Islet of Langerhans (tissue), 1 donor: ENCODE measurements around the gene PIGU.
"Not testable (repeated sequence)": the region's sequence is repeated elsewhere in the genome, so short reads cannot be mapped to it uniquely, and the experiment has no call there.

Experiments
- FAIRE-seq: peaks from one replicate; lab custom pipeline; 2011; peaks lifted over from hg19 to GRCh38; lab: Jason Lieb, UNC

Gene PIGU

DNA sequence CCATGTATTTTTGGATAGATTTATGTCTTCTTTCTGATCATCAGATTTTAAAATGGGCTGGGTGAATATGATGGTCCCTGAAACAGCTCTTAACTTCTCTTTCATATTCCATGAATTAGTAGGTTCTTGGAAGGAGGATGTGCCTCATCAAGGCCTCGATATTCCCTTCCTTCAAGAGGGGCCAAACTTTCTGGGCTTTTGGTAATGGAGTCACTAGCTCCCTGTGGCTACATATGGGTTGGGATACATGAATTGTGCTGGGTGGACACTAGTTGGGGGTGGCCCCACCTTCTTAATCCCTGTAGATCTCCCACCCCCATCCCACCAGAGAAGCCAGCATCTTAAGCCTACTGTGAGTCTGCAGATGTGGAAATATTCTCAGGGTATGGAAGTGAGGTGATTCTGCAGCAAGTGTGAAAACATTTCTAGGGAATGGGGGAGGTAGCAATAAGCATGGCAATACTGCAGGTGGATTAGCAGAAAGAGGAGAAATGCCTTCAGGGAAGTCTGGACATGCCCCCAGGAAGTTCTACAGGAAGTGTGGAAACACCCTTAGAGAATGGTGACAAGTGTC, 29.5 kb upstream of the PIGU start:
- FAIRE-seq: no peak

DNA sequence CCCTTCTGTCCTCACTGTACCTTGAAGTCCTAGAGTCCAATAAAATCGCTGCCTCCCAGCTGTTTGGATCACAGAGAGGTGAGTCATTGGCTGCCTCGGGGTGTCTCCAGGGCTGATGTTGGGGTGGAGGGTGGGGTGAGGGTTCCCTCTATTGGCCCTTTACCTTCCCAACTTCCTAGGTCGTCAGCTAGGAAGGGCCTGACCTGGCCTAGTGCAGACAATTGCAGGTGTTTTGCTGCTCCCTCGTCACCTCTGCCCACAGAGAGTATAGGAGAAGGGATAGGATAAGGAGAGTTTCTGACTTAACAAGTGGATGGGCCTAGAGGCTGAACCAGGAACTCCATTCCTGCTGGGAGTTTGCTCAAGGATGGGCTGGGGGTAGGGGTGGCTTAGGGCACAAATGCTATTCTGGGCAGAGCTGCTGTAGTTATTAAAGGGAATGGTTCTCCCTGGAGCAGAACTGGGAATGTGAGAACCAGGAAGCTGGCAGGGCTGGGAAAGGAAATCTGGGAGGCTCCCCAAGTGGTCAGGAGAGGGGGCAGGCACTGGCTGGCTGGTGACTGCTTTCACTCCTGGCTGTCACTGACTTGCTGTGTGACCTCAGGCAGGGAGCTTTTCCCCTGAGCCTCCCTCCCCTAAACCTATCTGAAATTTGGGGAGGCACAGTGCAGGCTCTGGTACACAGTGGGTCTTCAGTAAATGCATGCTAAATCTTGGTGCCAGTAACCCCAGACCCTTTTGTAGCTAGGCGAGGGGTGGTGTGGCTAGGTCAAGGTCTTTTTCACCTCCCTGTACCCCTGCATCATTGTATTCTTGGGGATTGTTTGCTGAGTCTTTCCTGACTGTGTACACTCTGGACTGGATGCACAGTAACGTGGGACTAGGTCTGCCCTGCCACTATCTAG, 28.8 kb upstream of the PIGU start:
- no peak for FAIRE-seq

DNA sequence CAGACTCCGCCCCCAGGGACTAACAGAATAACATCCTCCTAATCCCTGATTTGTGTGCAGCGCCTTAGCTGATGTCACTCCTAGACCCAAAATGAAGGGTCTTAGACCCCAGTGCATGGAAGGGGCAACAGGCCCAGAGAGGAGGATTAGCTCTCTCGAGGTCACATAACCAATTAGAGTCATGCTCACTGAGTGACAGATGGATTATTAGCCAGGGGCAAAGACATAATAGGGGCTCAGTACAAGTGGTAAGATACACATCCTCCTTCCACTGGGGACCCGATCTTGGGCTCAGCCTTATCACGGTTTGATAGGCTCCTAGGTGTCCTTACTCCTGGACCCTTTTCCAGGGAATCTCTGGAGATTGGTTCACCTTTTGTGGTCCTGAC, 28.1 kb upstream of the PIGU start:
- FAIRE-seq: no peak

DNA sequence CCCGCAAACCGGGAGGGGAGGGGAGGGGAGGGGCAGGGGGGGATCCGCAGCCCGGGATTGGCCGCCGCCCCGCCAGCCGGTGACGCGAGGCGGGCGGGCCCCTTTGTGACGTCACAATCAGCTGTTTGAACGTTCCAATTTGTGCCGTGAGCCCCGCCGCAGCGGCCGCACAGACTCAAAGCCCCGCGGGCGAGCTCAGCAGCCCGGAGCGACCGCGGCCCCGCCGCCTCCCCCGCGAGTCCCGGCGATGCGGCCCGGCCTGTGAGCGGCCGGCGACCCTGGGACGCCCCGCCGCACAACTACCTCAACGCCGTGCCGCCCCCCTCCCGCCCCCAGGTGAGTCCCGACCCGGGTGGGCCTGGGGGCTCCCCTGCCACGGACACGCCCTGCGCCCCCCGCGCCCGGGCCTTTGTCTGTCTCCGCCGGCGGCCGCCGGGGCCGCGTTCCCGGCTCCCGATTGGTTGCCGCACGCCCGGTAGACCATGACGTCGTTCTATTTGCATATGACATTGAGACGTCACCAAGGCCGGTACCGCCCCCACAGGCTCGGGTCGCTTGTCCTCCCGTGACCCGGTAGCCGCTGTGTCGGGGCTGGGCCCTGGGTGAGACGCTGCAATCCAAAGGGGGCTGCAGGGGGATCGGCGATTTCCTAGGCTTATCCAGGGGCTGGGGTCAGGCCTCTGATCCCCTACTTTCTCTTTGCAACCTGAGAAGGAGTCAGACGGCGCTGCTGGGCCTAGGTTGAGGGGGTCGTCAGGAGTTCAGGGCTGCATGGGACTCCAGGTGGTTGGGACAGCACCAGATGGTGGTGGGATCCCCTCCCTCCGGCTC, 27.5 kb upstream of the PIGU start, which contains the start of gene TP53INP2:
TSS of gene TP53INP2 (plus strand) at position 168 of the 831 bp plus-strand sequence. CDS start 4,396 bp downstream, outside the sequence.
- no peak for FAIRE-seq

DNA sequence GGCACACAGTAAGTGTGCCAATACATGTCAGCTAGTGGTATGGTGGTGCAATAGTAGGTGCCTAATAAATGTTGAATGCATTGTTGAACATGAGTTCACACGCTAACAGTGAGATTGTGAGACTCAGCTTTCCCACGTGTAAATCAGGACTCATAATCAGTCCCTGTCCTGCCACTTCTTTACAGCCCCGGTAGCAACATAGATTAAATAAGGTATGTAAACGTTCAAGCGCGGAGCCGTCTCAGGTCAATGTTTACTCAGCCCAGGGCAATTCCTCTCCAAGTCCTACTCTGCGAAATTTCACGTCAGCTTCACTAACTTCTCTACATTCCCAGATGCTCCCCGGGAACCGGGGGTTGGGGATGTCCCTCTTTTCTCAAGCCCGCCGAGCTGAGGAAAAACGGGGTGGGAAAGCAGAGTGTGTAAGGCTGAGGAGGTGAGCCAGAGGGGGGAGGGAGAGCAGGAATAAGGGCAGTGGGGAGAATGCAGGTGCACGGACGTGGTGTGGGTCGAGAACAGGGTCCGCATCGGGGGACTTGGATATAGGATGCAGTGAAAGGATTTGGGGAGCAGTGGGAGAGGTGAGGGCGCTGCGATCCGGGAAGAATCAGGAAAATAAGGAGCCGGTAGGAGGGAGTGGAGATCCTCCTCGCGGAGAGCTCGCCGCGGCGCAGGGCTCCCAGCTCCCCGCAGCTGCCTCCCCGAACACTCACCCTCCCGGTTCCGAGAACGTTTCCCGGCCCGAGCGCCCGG, 26.7 kb upstream of the PIGU start:
- no peak for FAIRE-seq

DNA sequence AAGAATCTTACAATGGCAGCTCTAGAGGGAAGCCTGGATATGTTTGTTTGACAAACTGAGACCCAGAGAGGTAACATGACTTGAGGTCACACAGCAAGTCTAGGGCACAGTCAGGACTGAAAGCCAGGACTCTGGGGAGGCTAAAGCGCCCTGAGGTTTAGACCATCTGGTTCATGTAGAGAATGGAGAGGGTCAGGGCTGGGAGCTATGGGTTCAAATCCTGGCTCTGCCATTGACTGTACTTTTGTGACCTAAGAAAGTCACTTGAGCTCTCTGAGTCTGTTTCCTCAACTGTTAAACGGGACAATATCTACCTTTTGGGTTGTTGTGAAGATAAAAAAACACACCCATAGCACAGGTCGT, 26.1 kb upstream of the PIGU start:
- FAIRE-seq: no peak

DNA sequence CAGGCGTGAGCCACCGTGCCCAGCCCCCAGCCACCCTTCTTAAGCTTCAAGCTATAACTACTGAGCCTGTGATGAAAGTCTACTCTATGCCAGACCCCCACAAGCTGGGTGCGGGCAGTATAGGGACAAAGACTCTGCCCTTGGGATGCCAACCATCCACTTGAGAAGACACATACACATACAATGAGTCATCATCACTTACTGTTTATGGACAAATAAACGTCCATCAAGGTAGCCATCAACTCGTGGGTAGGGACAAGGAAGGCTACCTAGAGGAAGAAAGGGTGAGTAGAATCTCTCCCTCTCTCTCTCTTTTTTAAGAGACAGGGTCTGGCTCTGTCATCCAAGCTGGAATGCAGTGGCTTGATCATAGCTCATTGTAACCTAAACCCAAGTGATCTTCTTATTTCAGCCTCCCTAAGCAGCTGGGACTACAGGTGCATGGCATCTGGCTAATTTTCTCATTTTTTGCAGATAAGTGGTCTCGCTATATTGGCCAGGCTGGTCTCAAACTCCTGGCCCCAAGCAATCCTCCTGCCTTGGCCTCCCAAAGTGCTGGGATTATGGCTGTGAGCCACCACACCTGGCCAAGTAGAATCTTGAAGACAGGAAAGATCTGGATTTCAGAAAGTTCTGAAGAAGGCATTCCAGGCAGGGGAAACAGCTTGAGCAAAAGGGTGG, 24.7 kb upstream of the PIGU start:
- no peak for FAIRE-seq

DNA sequence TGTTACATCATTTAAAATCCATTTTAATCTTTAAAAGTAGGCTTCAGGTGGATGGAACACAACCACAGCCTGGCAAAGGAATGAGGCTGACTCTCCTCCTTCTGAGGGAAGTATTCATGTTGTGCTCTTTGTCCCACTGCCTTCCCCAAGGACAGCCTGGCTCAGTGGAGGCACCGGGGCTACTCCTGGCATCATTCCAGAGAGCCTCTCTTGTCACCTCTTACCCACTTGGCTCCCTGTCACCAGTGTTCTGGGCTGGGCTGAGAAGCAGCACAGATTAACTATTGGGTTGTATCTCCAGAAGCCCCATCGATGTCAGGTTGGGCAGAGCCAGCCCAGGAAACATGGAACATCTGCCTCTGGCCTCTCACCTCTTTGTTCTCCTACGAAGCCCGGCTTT, 16.5 kb upstream of the PIGU start:
- no peak for FAIRE-seq

DNA sequence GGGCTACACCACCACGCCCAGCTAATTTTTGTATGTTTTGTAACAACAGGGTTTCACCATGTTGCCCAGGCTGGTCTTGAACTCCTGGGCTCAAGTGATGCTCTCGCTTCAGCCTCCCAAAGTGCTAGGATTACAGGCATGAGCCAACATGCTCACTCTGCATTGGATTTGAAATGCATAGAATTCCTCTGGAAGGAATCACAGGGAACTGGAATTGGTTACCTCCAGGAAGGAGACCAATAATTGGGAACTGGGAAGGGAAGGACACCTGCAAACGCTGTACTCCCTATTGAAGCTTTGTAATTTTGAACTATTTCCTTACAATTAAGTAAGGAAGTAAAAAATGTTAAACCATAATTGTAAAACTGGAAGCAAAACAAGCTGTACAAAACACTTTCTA, 14.9 kb upstream of the PIGU start:
- no peak for FAIRE-seq

DNA sequence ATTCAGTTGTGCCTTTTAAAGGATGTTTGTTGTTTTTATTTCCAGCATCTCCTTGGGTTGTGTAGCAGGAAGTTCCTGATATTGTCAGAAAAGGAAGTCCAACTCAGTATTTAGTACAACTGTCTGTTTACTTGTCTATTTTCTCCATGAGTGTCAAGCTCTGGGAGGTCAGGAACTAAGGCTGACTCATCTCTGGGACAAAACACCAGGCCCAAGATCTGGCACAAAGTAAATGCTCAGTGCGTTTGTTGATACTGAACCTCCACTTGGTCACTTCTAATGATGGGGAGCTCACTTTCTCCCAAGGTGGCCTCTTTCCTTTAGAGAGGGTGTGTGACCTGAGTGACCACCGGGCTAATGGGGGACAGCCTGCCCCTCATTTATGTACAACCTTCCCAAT, 12.6 kb upstream of the PIGU start:
- FAIRE-seq: no peak

DNA sequence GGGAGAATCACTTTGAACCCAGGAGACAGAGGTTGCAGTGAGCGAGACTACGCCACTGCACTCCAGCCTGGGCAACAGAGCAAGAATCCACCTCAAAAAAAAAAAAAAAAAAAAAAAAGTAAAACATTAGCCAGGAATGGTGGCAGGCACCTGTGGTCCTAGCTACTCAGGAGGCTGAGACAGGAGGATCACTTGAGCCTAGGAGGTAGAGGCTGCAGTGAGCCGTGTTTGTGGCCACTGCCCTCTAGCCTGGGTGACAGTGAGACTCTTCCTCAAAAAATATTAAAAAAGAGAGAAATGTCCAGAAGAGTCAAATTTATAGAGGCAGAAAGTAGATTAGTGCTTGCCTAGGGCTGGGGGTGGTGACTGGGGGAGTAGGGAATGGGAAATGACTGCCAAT, 6.8 kb upstream of the PIGU start:
- FAIRE-seq: no peak

DNA sequence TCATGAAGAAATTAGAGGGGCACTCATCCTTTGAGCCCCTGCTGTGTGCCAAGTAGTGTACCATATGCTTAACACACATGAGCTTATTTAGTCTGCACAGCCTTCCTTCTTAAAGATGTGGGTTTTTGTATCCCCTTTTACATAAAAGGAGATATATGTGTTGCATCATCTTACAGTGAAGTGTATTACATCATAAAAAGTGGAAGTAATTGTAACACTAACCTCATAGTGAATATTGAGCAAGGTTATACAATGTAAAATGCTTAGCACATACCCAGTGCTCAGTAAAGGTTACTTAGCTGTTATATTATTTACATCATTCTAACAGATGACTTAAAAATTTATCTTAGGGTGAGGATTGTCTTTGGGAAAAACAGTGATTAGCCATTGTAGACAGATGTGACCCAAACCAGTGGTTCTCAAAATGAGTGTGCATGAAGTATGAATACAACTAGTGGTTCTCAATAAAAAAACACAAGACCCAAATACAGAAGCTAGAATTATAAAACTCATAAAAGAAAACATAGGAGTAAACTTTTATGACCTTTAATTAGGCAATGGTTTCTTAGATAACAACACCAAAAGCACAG, 3.8 kb upstream of the PIGU start:
- FAIRE-seq: no peak

DNA sequence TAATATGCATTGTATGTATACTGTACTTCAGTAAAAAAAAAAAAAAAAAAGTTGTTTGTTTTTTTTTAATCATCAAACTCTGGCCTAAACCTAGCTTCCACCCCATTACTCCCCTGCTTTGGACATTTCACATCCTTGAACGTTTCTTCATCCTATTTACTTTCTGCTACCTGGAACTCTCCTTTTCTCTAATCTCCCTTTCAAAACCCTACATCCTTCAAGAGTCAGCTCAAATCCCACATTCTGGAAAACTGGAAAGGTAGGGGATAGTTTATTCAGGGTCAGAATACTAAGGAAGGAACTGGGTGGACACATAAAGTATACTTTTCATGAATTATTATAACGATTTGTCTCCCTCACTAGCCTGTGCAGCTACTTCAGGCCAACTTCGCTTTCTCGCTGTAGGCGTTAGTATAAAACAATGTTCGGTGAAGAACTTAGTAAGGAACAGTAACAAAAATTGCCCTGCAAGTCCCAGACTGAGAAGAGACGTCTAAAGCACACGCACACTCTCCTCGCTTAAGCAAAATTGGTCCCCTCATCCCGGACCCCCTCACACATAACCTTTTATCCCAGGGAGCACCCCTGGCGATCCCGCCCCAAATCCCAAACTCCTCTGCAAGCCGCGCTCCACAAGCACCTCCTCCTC, 775 bp downstream of the PIGU start:
- no peak for FAIRE-seq

DNA sequence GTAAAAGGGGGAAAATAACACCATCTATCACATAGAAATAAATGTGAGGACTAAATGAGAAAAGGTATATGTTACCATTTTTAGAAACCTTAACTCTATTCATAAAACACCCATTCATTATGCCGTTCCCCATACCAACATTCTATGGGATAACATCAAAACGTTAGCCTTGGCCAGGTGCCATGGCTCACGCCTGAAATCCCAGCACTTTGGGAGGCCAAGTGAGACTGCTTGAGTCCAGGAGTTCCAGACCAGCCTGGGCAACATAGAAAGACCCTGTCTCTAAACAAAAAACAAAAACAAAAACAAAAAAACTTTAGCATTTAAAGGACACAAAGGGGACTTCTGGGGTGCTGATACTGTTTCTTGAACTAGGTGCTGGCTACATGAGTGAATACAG, 1.3 kb downstream of the PIGU start:
- no peak for FAIRE-seq

DNA sequence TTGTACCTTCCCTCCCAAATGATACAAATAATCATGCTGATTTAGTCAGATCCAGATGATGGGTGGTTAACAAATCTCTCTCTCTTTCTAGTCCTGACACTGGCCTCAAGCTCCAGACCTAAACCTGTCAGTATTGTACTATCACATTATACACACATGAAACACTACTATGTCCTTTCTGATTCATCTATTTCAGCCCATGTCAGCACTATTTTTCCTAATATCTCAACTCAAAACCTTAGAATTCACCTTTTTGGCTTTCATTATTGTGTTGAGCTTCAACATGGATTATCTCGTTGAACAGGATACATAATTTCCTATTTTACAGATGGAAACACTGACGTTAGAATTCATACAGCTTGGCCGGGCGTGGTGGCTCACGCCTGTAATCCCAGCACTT, 3.5 kb downstream of the PIGU start:
- no peak for FAIRE-seq

DNA sequence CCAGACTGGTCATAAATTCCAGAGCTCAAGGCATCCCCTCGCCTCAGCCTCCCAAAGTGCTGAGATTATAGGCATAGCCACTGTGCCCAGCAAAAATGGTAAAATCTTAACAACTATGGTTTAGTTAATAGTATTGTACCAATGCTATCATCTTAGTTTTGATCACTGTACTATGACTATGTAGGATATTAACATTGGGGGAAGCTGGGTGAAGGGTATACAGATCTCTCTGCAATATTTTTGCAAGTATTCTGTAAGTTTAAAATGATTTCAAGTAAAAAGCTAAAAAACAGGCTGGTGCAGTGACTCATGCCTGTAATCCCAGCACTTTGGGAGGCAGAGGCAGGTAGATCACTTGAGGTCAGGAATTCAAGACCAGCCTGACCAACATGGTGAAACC, 7.8 kb downstream of the PIGU start:
- no peak for FAIRE-seq

DNA sequence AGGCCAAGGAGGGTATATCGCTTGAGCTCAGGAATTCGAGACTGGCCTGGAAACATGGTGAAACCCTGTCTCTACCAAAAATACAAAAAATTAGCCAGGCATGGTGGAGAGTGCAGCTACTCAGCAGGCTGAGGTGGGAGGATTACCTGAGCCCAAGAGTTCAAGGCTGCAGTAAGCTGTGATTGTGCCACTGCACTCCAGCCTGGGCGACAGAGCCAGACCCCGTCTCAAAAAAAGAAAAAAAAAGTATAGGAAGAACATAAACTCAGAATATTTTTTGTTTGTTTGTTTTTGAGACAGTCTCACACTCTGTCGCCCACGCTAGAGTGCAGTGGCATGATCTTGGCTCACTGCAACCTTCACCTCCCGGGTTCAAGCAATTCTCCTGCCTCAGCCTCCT, 12.1 kb downstream of the PIGU start:
- FAIRE-seq: not testable (repeated sequence)

DNA sequence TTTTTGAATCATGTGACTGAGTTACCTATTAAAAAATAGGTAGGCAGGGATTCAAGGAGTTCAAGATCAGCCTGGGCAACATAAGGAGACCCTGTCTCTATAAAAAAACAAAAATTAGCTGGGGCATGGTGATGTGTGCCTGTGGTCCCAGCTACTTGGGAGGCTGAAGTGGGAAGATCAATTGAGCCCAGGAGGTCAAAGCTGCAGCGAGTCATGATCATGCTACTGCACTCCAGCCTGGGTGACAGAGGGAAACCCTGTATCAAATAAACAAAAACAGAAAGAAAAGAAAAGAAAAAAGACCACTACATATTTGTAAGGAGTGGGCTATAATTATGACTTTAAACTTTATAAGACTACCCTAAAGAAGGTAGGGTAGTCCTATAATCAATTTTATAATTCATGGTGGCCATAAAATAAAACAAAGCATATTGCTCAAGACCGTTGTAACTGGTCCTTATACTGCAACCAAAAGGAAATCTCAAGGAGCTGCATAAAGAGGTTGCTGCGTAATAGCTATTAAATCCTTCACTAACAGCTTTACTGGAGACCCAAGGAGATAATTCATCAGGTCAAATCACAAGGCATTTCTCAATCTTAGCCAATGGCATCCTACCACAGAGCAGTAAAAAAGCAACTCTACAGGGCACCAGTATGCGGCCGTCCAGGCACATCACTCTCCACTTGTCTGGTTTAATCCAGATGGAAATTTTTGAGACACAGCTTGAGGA, 13.5 kb downstream of the PIGU start:
- FAIRE-seq: no peak

DNA sequence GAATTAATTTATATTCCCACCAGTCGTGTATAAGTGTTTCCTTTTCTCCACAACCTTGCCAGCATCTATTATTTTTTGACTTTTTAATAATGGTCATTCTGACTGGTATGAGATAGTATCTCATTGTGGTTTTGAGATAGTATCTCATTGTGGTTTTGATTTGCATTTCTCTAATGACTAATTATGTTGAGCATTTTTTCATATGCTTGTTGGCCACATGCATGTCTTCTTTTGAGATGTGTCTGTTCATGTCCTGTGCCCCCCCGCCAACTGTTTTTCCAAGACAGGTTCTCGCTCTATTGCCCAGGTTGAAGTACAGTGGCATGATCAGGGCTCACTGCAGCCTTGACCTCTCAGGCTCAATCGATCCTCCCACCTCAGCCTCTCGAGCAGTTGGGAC, 15.1 kb downstream of the PIGU start:
- FAIRE-seq: not testable (repeated sequence)

DNA sequence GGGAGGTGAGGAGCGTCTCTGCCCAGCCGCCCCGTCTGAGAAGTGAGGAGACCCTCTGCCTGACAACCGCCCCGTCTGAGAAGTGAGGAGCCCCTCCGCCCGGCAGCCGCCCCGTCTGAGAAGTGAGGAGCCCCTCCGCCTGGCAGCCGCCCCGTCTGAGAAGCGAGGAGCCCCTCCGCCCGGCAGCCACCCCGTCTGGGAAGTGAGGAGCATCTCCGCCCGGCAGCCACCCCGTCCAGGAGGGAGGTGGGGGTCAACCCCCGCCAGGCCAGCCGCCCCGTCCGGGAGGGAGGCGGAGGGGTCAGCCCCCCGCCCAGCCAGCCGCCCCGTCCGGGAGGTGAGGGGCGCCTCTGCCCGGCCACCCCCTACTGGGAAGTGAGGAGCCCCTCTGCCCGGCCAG, 18.2 kb downstream of the PIGU start:
- not testable (repeated sequence) for FAIRE-seq
